GM23248 (cell line): ENCODE results near the gene CACNB2.

ENCODE experiments used
- EZH2 ChIP-seq: fragments of 200-600 bp; sonication (generic); IDR thresholded peaks from 2 replicates; pipeline ENCODE4 v1.6.1; 2018; ENCODE audit warnings: antibody characterized with exemption, mild to moderate bottlenecking; ENCODE audit not compliant: insufficient read depth, poor library complexity, severe bottlenecking
- EZH2phosphoT487 ChIP-seq: fragments of 200-600 bp; sonication (generic); IDR thresholded peaks from 2 replicates; pipeline ENCODE4 v1.6.1; 2018; ENCODE audit warnings: antibody characterized with exemption, moderate library complexity, mild to moderate bottlenecking, low read depth; ENCODE audit not compliant: insufficient read depth

- TF ChIP-seq EZH2phosphoT487 (no peak), EZH2 (no peak)
Measured at GRCh38 chr10:18367840-18368239, 227.6 kb downstream of the CACNB2 start.
